ENCODE measurements around the gene ARHGAP44. TPM values are rescaled to one million over a fixed set of nuclear protein-coding genes. Genes with fewer than 3 reads are reported as not detected.

The ARHGAP44 gene
- total and polyA plus RNA-seq, 2 experiments from 2014 or later, result 4.6 to 5.4 TPM

DNA sequence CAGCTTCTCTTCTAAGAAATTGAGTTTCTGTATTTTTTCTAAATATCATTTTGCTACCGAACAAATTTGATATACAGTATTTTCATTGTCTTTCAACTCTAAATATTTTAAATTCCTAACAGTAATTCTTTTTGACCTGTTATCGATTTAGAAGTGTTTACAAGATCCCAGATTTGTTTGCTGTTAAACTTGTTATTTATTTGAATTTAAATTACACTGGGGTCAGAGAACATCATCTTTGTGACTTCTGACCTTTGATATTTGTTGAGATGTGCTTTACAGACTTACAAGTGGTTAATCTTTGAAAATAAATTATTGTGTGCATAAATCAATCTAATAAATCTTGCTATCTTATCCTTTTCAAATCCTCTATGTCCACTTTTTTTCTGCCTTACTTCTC, 94.2 kb downstream of the ARHGAP44 start:
- H3K9me2 ChIP-seq (replicated peaks; ENCODE audit: insufficient read depth), result no peaks in the 10 kb centered on the region
- H3K79me2 ChIP-seq, result no peaks in the 10 kb centered on the region
- H3K4me3 ChIP-seq, result no peak overlapping the region
- WGBS (ENCODE audit: low lambda C conversion rate, missing lambda C conversion rate), result 83% methylated on average over 2 of the region's 2 CpGs
- no peak overlapping the region for H2AFZ ChIP-seq
- no peaks in the 10 kb centered on the region for H3K9me3 ChIP-seq (ENCODE audit: low read depth)
- no peaks in the 10 kb centered on the region for H4K20me1 ChIP-seq (ENCODE audit: insufficient read depth, poor library complexity, severe bottlenecking)
- no peaks in the 10 kb centered on the region for H3K4me1 ChIP-seq (ENCODE audit: insufficient read depth)
- no peaks in the 10 kb centered on the region for H3K36me3 ChIP-seq (replicated peaks; ENCODE audit: insufficient read depth, low read depth)
- no peaks in the 10 kb centered on the region for H3K27me3 ChIP-seq
- TF ChIP-seq EZH2phosphoT487 (IDR thresholded peaks at IDR 0.05; ENCODE audit: low read depth, severe bottlenecking, unreplicated experiment) (no peak), EZH2 (IDR thresholded peaks at IDR 0.05; ENCODE audit: borderline replicate concordance) (no peak)
- TF ChIP-seq, protein P1, sequence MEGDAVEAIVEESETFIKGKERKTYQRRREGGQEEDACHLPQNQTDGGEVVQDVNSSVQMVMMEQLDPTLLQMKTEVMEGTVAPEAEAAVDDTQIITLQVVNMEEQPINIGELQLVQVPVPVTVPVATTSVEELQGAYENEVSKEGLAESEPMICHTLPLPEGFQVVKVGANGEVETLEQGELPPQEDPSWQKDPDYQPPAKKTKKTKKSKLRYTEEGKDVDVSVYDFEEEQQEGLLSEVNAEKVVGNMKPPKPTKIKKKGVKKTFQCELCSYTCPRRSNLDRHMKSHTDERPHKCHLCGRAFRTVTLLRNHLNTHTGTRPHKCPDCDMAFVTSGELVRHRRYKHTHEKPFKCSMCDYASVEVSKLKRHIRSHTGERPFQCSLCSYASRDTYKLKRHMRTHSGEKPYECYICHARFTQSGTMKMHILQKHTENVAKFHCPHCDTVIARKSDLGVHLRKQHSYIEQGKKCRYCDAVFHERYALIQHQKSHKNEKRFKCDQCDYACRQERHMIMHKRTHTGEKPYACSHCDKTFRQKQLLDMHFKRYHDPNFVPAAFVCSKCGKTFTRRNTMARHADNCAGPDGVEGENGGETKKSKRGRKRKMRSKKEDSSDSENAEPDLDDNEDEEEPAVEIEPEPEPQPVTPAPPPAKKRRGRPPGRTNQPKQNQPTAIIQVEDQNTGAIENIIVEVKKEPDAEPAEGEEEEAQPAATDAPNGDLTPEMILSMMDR (IDR thresholded peaks at IDR 0.05; ENCODE audit: poor library complexity), result no peak
- no peak overlapping the region for H3K4me2 ChIP-seq
- no peak for DNase-seq (ENCODE audit: low spot score)
- no peak overlapping the region for H3K27ac ChIP-seq

DNA sequence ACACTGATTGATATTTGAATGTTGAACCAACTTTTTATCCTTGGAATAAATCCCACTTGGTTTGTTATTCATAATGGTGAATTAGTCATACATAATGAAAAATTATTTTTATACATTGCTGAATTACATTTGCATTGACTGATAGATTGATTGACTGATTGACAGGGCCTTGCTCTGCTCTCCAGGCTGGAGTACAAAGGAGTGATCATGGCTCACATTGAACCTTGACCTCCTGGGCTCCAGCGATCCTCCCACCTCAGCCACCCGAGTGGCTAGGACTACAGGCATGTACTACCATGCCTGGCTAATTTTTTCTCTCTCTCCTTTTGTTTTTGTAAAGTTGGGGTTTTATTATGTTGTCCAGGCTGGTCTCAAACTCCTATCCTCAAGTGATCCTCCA, 97.8 kb downstream of the ARHGAP44 start:
- 64% methylated on average over 2 of the region's 2 CpGs for WGBS (ENCODE audit: low lambda C conversion rate, missing lambda C conversion rate)

DNA sequence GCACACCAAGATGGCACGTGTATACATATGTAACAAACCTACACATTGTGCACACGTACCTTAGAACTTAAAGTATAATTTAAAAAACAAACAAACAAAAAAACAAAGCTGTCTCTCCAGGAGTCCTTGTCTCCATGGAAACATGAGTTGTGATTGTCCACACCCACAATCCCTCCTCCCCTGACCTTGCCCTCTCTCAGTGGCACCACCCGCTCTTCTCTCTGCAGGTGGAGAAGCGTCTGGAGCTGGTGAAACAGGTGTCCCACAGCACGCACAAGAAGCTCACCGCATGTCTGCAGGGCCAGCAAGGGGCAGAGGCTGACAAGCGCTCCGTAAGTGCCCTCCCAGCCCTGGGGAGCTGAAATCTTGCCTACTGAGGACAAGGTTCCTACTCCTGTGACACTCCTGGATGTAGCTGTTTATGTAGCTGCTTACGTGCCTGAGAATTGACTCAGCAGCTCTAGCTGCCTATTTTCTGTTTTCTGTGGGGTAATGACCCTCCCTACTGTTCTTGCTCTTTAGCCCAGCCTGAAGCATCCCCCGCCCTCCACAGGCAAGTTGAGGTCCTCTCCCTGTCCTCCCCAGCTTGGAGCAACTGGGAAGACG, 107.0 kb downstream of the ARHGAP44 start:
- no peak for DNase-seq (ENCODE audit: low spot score)
- Histone ChIP-seq H3K9me3 (ENCODE audit: low read depth) (no peaks in the 10 kb centered on the region), H4K20me1 (ENCODE audit: insufficient read depth, poor library complexity, severe bottlenecking) (no peaks in the 10 kb centered on the region), H2AFZ (no peak overlapping the region), H3K79me2 (no peaks in the 10 kb centered on the region), H3K36me3 (replicated peaks; ENCODE audit: insufficient read depth, low read depth) (no peaks in the 10 kb centered on the region), H3K27ac (no peak overlapping the region), H3K27me3 (no peaks in the 10 kb centered on the region), H3K4me1 (ENCODE audit: insufficient read depth) (no peaks in the 10 kb centered on the region), H3K9me2 (replicated peaks; ENCODE audit: insufficient read depth) (no peaks in the 10 kb centered on the region), H3K4me2 (no peak overlapping the region), H3K4me3 (no peak overlapping the region)
- WGBS (ENCODE audit: low lambda C conversion rate, missing lambda C conversion rate), result 87% methylated on average over 9 of the region's 11 CpGs
- TF ChIP-seq, protein P1 (IDR thresholded peaks at IDR 0.05; ENCODE audit: poor library complexity), result no peak
- TF ChIP-seq EZH2phosphoT487 (IDR thresholded peaks at IDR 0.05; ENCODE audit: low read depth, severe bottlenecking, unreplicated experiment) (no peak), EZH2 (IDR thresholded peaks at IDR 0.05; ENCODE audit: borderline replicate concordance) (no peak)

More for the DNA sequence above, 97.8 kb downstream of the ARHGAP44 start:
- H3K4me2 ChIP-seq, result no peak overlapping the region
- DNase-seq (ENCODE audit: low spot score), result no peak
- H3K9me2 ChIP-seq (replicated peaks; ENCODE audit: insufficient read depth), result no peaks in the 10 kb centered on the region
- no peaks in the 10 kb centered on the region for H3K27me3 ChIP-seq
- no peak overlapping the region for H3K27ac ChIP-seq
- no peaks in the 10 kb centered on the region for H4K20me1 ChIP-seq (ENCODE audit: insufficient read depth, poor library complexity, severe bottlenecking)
- H3K4me3 ChIP-seq, result no peak overlapping the region
- H3K4me1 ChIP-seq (ENCODE audit: insufficient read depth), result no peaks in the 10 kb centered on the region
- no peaks in the 10 kb centered on the region for H3K9me3 ChIP-seq (ENCODE audit: low read depth)
- no peaks in the 10 kb centered on the region for H3K79me2 ChIP-seq
- H2AFZ ChIP-seq, result no peak overlapping the region
- no peak for TF ChIP-seq EZH2phosphoT487 (IDR thresholded peaks at IDR 0.05; ENCODE audit: low read depth, severe bottlenecking, unreplicated experiment)
- TF ChIP-seq, protein P1 (IDR thresholded peaks at IDR 0.05; ENCODE audit: poor library complexity), result no peak
- TF ChIP-seq EZH2 (IDR thresholded peaks at IDR 0.05; ENCODE audit: borderline replicate concordance), result no peak
- H3K36me3 ChIP-seq (replicated peaks; ENCODE audit: insufficient read depth, low read depth), result no peaks in the 10 kb centered on the region
